H1 (cell line): ENCODE measurements around the gene ACER3. TPM values are rescaled to one million over a fixed set of nuclear protein-coding genes. Genes with fewer than 3 reads are reported as not detected.

Experiments
- CTCF ChIA-PET: fragments of 300-600 bp; sonication (Branson Sonifier 250); formaldehyde crosslinking; loops from one replicate; lab custom pipeline; 2021; ENCODE audit not compliant: partially characterized antibody; lab: Charles Lee
- POLR2A ChIA-PET: fragments of 300-600 bp; sonication (Branson Sonifier 250); formaldehyde crosslinking; loops from one replicate; lab custom pipeline; 2021; ENCODE audit warnings: inconsistent platforms; ENCODE audit not compliant: partially characterized antibody; lab: Charles Lee
- DNase-seq, 2 experiments: peaks; one replicate each; pipeline versions ENCODE4 v3.0.0 to v3.0.0-alpha.2; 2010 to 2022; ENCODE audit warnings: low spot score in 2 of 2, low read depth in 1 of 2, mixed read lengths in 1 of 2
- FAIRE-seq: peaks from 2 replicates; lab custom pipeline; 2011; peaks lifted over from hg19 to GRCh38; lab: Jason Lieb, UNC
- H2AFZ ChIP-seq: 2 replicates; pipeline ENCODE4 v1.8.1; 2012; ENCODE audit warnings: low read length, inconsistent platforms
- H2AK5ac ChIP-seq: 2 replicates; pipeline ENCODE4 v1.6.1; 2013; ENCODE audit warnings: low read depth, low read length
- H2BK120ac ChIP-seq: replicated peaks from 2 replicates; pipeline ENCODE3; 2013; ENCODE audit warnings: low read depth, low read length, inconsistent platforms
- H2BK12ac ChIP-seq: 2 replicates; pipeline ENCODE4 v1.6.1; 2013; ENCODE audit warnings: low read depth, low read length
- H2BK15ac ChIP-seq: 2 replicates; pipeline ENCODE4 v1.6.1; 2013; ENCODE audit warnings: low read length
- H2BK20ac ChIP-seq: 2 replicates; pipeline ENCODE4 v1.6.1; 2013; ENCODE audit warnings: low read length
- H2BK5ac ChIP-seq: 2 replicates; pipeline ENCODE4 v1.6.1; 2013; ENCODE audit warnings: low read depth, low read length
- H3K14ac ChIP-seq: 2 replicates; pipeline ENCODE4 v1.6.1; 2013; ENCODE audit warnings: inconsistent platforms; ENCODE audit not compliant: insufficient read length
- H3K18ac ChIP-seq: 2 replicates; pipeline ENCODE4 v1.6.1; 2013; ENCODE audit warnings: low read length; ENCODE audit errors: extremely low read depth
- H3K23ac ChIP-seq: 2 replicates; pipeline ENCODE4 v1.6.1; 2013; ENCODE audit warnings: inconsistent platforms; ENCODE audit not compliant: insufficient read length
- H3K23me2 ChIP-seq: 2 replicates; pipeline ENCODE4 v1.6.1; 2013; ENCODE audit warnings: low read depth, low read length
- H3K27ac ChIP-seq: 2 replicates; pipeline ENCODE4 v1.6.1; 2011; ENCODE audit warnings: low read depth, low read length, inconsistent platforms
- H3K27me3 ChIP-seq, 4 experiments: replicated peaks in 1 of 4; 1 replicate in 1 of 4; 2 replicates in 3 of 4; pipeline versions ENCODE4 v1.6.1 to v1.8.1; 2011 to 2013; ENCODE audit warnings: low read length in 3 of 4, mild to moderate bottlenecking in 3 of 4, inconsistent platforms in 2 of 4, mixed read lengths in 2 of 4, moderate library complexity in 1 of 4; ENCODE audit not compliant: control insufficient read depth in 3 of 4, insufficient read depth in 3 of 4; ENCODE audit errors: extremely low read depth in 1 of 4
- H3K36me3 ChIP-seq, 4 experiments: 2 replicates each; pipeline versions ENCODE4 v1.6.1 to v1.8.1; 2011 to 2013; ENCODE audit warnings: mild to moderate bottlenecking in 4 of 4, low read length in 3 of 4, moderate library complexity in 2 of 4, control low read depth in 1 of 4, inconsistent platforms in 1 of 4; ENCODE audit not compliant: insufficient read depth in 4 of 4, control insufficient read depth in 2 of 4
- H3K4ac ChIP-seq: replicated peaks from 2 replicates; pipeline ENCODE3; 2013; ENCODE audit warnings: low read length, low read depth, mixed read lengths, inconsistent platforms; ENCODE audit not compliant: insufficient read length
- H3K4me1 ChIP-seq, 4 experiments: replicated peaks in 1 of 4; 1 replicate in 1 of 4; 2 replicates in 3 of 4; pipeline versions ENCODE4 v1.6.1 to v1.8.1; 2011 to 2013; ENCODE audit warnings: low read length in 3 of 4, inconsistent platforms in 2 of 4, mixed read lengths in 1 of 4; ENCODE audit not compliant: insufficient read depth in 4 of 4, control insufficient read depth in 3 of 4
- H3K4me2 ChIP-seq, 2 experiments: 2 replicates each; pipeline versions ENCODE4 v1.6.1 to v1.8.1; 2011 to 2013; ENCODE audit warnings: low read depth in 2 of 2, low read length in 2 of 2, control low read depth in 1 of 2, inconsistent platforms in 1 of 2, mild to moderate bottlenecking in 1 of 2; ENCODE audit not compliant: insufficient read depth in 1 of 2
- H3K4me3 ChIP-seq, 4 experiments: fragments of 200-600, 300-600 bp in 1 of 4; sonication (generic), shearing (Covaris generic), sonication (Bioruptor Twin) in 1 of 4; 2 replicates each; pipeline versions ENCODE4 v1.5.1 to v1.8.1; 2011 to 2016; ENCODE audit warnings: low read length in 4 of 4, low read depth in 3 of 4, control low read depth in 2 of 4, inconsistent platforms in 2 of 4, mild to moderate bottlenecking in 2 of 4, mixed read lengths in 1 of 4, moderate library complexity in 1 of 4; ENCODE audit not compliant: insufficient read depth in 2 of 4; ENCODE audit errors: extremely low read depth in 1 of 4
- H3K56ac ChIP-seq: replicated peaks from 2 replicates; pipeline ENCODE3; 2013; ENCODE audit warnings: low read depth, mild to moderate bottlenecking, mixed read lengths, low read length, inconsistent platforms; ENCODE audit not compliant: insufficient read length
- H3K79me1 ChIP-seq: 2 replicates; pipeline ENCODE4 v1.6.1; 2013; ENCODE audit warnings: low read depth, low read length, control low read depth
- H3K79me2 ChIP-seq, 2 experiments: 2 replicates each; pipeline versions ENCODE4 v1.6.1 to v1.8.1; 2012 to 2013; ENCODE audit warnings: low read length in 2 of 2, mild to moderate bottlenecking in 2 of 2, inconsistent platforms in 1 of 2; ENCODE audit not compliant: insufficient read depth in 2 of 2, control insufficient read depth in 1 of 2
- H3K9ac ChIP-seq, 4 experiments: replicated peaks in 1 of 4; 1 replicate in 1 of 4; 2 replicates in 3 of 4; pipeline versions ENCODE4 v1.6.1 to v1.8.1; 2011 to 2013; ENCODE audit warnings: low read depth in 3 of 4, low read length in 3 of 4, control low read depth in 2 of 4, mild to moderate bottlenecking in 2 of 4, moderate library complexity in 2 of 4, inconsistent platforms in 1 of 4; ENCODE audit errors: extremely low read depth in 1 of 4
- H3K9me3 ChIP-seq, 2 experiments: 2 replicates each; pipeline versions ENCODE4 v1.6.1 to v1.8.1; 2012 to 2013; ENCODE audit warnings: mild to moderate bottlenecking in 2 of 2, moderate library complexity in 2 of 2, control low read depth in 1 of 2, inconsistent platforms in 1 of 2, low read depth in 1 of 2, low read length in 1 of 2, mixed read lengths in 1 of 2; ENCODE audit not compliant: insufficient read depth in 2 of 2
- H4K20me1 ChIP-seq, 2 experiments: replicated peaks in 1 of 2; 2 replicates each; pipeline versions ENCODE3 to v1.8.1; 2011 to 2013; ENCODE audit warnings: inconsistent platforms in 2 of 2, low read length in 2 of 2, mild to moderate bottlenecking in 1 of 2; ENCODE audit not compliant: insufficient read depth in 2 of 2, control insufficient read depth in 1 of 2
- H4K5ac ChIP-seq: 2 replicates; pipeline ENCODE4 v1.6.1; 2013; ENCODE audit warnings: low read length, low read depth, mixed read lengths, inconsistent platforms; ENCODE audit not compliant: insufficient read length
- H4K8ac ChIP-seq: 2 replicates; pipeline ENCODE4 v1.8.0; 2013; ENCODE audit warnings: mild to moderate bottlenecking, moderate library complexity, low read length, inconsistent platforms; ENCODE audit not compliant: insufficient read depth; ENCODE audit errors: extremely low read depth
- H4K91ac ChIP-seq: replicated peaks from 2 replicates; pipeline ENCODE3; 2013; ENCODE audit warnings: low read length, mixed read lengths, inconsistent platforms; ENCODE audit not compliant: insufficient read length
- CHD2 ChIP-seq: IDR thresholded peaks from 2 replicates; pipeline ENCODE4 v1.6.1; 2012; ENCODE audit warnings: low read length, improper control_type of control experiment
- GABPA ChIP-seq: IDR thresholded peaks from 2 replicates; pipeline ENCODE4 v1.6.1; 2011; ENCODE audit warnings: mild to moderate bottlenecking, low read length, moderate library complexity, borderline replicate concordance; ENCODE audit not compliant: insufficient read depth
- KDM1A ChIP-seq: fragments of 200-600, 300-600 bp; sonication (generic); IDR thresholded peaks from 2 replicates; pipeline ENCODE4 v1.7.1; 2016; ENCODE audit warnings: mild to moderate bottlenecking, low read length, borderline replicate concordance
- NRF1 ChIP-seq: IDR thresholded peaks from 2 replicates; pipeline ENCODE4 v1.6.1; 2011; ENCODE audit warnings: mild to moderate bottlenecking, low read depth, low read length, improper control_type of control experiment
- POLR2AphosphoS5 ChIP-seq: IDR thresholded peaks from 2 replicates; pipeline ENCODE4 v1.6.1; 2011; ENCODE audit warnings: low read depth, low read length
- POU5F1 ChIP-seq: IDR thresholded peaks from 2 replicates; pipeline ENCODE4 v1.6.1; 2011; ENCODE audit warnings: low read depth, mild to moderate bottlenecking, low read length, moderate library complexity
- RAD21 ChIP-seq, 2 experiments: IDR thresholded peaks in 1 of 2; conservative IDR thresholded peaks in 1 of 2; 2 replicates each; pipeline ENCODE4 v1.6.1; 2011; ENCODE audit warnings: low read depth in 2 of 2, low read length in 2 of 2, improper control_type of control experiment in 1 of 2, inconsistent platforms in 1 of 2, mild to moderate bottlenecking in 1 of 2, moderate library complexity in 1 of 2
- RFX5 ChIP-seq: IDR thresholded peaks from 2 replicates; pipeline ENCODE4 v1.6.1; 2011; ENCODE audit warnings: low read depth, low read length, improper control_type of control experiment, borderline replicate concordance
- SP1 ChIP-seq: IDR thresholded peaks from 2 replicates; pipeline ENCODE4 v1.6.1; 2011; ENCODE audit warnings: low read depth, low read length
- SRF ChIP-seq: IDR thresholded peaks from 2 replicates; pipeline ENCODE4 v1.6.1; 2011; ENCODE audit warnings: mild to moderate bottlenecking, low read depth, low read length, moderate library complexity
- WGBS, 2 experiments: shearing (Covaris generic) in 1 of 2; methylation state at CpG; one replicate each; pipeline versions ENCODE4 v1.1.6 to v1.1.7; 2013 to 2015; ENCODE audit warnings: low lambda C conversion rate in 2 of 2, mixed read lengths in 2 of 2, inconsistent platforms in 1 of 2, low coverage in 1 of 2, missing lambda C conversion rate in 1 of 2; ENCODE audit not compliant: insufficient replicate concordance in 2 of 2, insufficient coverage in 1 of 2, insufficient read length in 1 of 2; ENCODE audit errors: extremely low coverage in 1 of 2, missing lambda C conversion rate in 1 of 2; 5-methylcytosine and 5-hydroxymethylcytosine counted together
- polyA plus RNA-seq, 7 experiments: library from polyadenylated mRNA; depleted of rRNA in 3 of 7; stranded (reverse) in 5 of 7; unstranded in 2 of 7; fragments of >200 nt in 5 of 7; fragments of 200-250 nt in 2 of 7; gene quantifications; 1 replicate in 5 of 7; 2 replicates in 1 of 7; 4 replicates in 1 of 7; pipeline versions ENCODE4 v1.2.1 to v1.2.3, GENCODE V29; 2011 to 2013; ENCODE audit warnings: missing spikeins in 2 of 7, mixed read lengths in 2 of 7
- total RNA-seq: library from RNA; stranded (reverse); fragmentation: NEBNext Ultra II Directional; extraction: Animal tissue kit (Norgen Biotek cat#: 25700); gene quantifications from 2 replicates; pipeline ENCODE4 v1.2.1, GENCODE V29; 2021

Gene ACER3
- total and polyA plus RNA-seq, 2 of the 8 experiments (the other 6 are each of a cell fraction or from before 2014, with no cell fraction given), result 5.7 to 16.2 TPM

DNA sequence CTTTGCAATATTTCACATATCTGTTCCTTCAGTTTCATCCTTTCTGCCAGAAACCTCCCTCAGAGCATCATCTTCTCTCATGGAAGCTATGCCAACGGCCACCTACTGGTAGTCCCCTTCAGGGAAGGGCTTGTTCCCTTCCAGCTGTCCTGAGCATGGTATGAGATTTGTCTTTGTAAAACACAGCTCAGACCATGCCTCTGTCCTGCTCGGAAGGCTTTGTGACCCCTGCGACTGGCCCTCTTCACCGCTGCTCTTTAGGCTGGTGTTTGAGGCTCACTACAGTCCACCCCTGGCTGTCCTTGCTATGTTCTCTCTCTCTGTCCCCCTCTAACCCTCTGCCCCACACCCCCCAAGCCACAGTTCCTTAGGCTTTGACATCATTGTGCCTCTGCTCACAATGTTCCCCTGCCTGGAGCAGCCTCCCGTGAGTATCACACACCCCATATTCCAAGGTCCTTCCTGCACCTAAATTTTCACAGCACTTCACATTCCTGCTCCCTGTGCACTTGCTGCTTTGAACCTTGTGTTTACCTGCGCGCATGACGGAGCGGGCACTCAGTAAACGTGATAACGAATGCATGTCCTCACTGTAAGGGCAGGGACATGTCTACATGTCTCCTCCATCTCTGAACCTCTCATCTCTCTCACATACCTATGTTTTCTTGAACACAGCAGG, 24.0 kb upstream of the ACER3 start:
- Histone ChIP-seq H2BK12ac (peak overlapping the region; percentile 71; the same call in 1 of the 2 replicates), H2BK15ac (0 out of 2 replicates have a peak overlapping the region, but pooled peaks have one; percentile 53), H3K9me3 (no peaks in the 10 kb centered on the region), H2BK5ac (peak overlapping the region; percentile 47; the same call in 1 of the 2 replicates), H3K18ac (no peak overlapping the region), H3K27me3 (no peaks in the 10 kb centered on the region), H4K5ac (no peak overlapping the region), H3K9ac (no peak overlapping the region; a peak in 1 of 7 replicates), H3K36me3 (no peaks in the 10 kb centered on the region), H4K91ac (no peak overlapping the region), H2BK20ac (no peak overlapping the region), H3K4me2 (no peak overlapping the region), H3K4ac (no peak overlapping the region), H3K4me3 (no peak overlapping the region), H2BK120ac (no peak overlapping the region), H2AFZ (peak overlapping the region; percentile 27; the same call in 1 of the 2 replicates), H2AK5ac (no peak overlapping the region), H3K56ac (no peak overlapping the region), H3K23ac (no peak overlapping the region), H3K79me1 (no peaks in the 10 kb centered on the region), H3K4me1 (0 out of 7 replicates have a peak, but pooled peaks cover 0 to 4% (median 0%) of the 10 kb centered on the region in 4 experiments), H4K20me1 (no peaks in the 10 kb centered on the region), H3K23me2 (no peaks in the 10 kb centered on the region), H3K79me2 (no peaks in the 10 kb centered on the region), H3K14ac (no peak overlapping the region), H3K27ac (no peak overlapping the region), H4K8ac (no peak overlapping the region)
- 75% methylated on average over 11 of the region's 11 CpGs; no CpG with 5 or more reads in 1 of the 2 experiments for WGBS, 2 experiments
- no peak for FAIRE-seq
- CTCF ChIA-PET, result interaction anchor here (0.6 to 4.0 kb wide), 9 partner anchors 28 to 115 kb away, joined by 3 to 25 read pairs (median 5); no protein-coding TSS in a partner anchor
- POLR2A ChIA-PET, result interaction anchor here (0.6 kb wide), 1 partner anchor 102 kb away, joined by 4 read pairs; no protein-coding TSS in a partner anchor
- DNase-seq, result no peak
- TF ChIP-seq SP1 (no peak), RAD21 (IDR thresholded peaks at IDR 0.05 in 1 of 2, conservative IDR thresholded peaks at IDR 0.05 in 1 of 2; ENCODE audit: low read depth in 2 of 2, low read length in 2 of 2) (no peak), POLR2AphosphoS5 (no peak), NRF1 (no peak), RFX5 (no peak), SRF (no peak), GABPA (no peak), KDM1A (no peak), POU5F1 (no peak), CHD2 (no peak)
- TF ChIP-seq, all 59 proteins: peak for 0
